Subcutaneous adipose tissue (tissue), 4 donors: ENCODE results near the gene RGS5. TPM values are rescaled to one million over a fixed set of nuclear protein-coding genes. Genes with fewer than 3 reads are reported as not detected.

Experiments
- total RNA-seq, 4 donors: library from RNA; depleted of rRNA; stranded (reverse); fragments of >200 nt; gene quantifications; one replicate each; pipeline ENCODE4 v1.1.0, GENCODE V29; 2016
- TF ChIP-seq, protein P1 (sequence below): fragments of 450-650 bp; IDR thresholded peaks from one replicate; pipeline ENCODE4 v1.5.1; 2016; ENCODE audit warnings: low read depth, mild to moderate bottlenecking, control low read depth, antibody characterized with exemption, moderate library complexity

Gene RGS5
- total RNA-seq, 4 donors from 2014 or later, result 27.4 to 180 (median 93.0) TPM

DNA sequence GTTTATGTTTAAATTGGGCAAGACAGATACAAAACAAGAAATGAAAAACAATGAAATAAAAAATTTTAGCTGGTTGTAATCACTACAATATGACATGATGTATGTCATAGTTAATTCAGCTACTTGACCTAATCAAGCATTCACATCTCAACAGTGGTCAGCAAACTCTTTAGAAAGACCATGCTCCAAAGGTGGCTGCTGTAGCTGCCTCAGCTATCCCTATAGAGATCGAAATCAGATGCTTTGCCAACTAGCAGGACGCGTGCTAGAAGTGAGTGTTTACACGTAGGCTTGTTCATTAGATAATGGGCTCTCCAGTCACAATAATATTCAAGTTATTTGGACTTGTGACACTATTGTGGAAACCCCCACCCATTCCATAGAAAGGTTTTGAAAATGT is 25.9 kb downstream of the RGS5 start:
- TF ChIP-seq, protein P1, sequence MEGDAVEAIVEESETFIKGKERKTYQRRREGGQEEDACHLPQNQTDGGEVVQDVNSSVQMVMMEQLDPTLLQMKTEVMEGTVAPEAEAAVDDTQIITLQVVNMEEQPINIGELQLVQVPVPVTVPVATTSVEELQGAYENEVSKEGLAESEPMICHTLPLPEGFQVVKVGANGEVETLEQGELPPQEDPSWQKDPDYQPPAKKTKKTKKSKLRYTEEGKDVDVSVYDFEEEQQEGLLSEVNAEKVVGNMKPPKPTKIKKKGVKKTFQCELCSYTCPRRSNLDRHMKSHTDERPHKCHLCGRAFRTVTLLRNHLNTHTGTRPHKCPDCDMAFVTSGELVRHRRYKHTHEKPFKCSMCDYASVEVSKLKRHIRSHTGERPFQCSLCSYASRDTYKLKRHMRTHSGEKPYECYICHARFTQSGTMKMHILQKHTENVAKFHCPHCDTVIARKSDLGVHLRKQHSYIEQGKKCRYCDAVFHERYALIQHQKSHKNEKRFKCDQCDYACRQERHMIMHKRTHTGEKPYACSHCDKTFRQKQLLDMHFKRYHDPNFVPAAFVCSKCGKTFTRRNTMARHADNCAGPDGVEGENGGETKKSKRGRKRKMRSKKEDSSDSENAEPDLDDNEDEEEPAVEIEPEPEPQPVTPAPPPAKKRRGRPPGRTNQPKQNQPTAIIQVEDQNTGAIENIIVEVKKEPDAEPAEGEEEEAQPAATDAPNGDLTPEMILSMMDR, result no peak

DNA sequence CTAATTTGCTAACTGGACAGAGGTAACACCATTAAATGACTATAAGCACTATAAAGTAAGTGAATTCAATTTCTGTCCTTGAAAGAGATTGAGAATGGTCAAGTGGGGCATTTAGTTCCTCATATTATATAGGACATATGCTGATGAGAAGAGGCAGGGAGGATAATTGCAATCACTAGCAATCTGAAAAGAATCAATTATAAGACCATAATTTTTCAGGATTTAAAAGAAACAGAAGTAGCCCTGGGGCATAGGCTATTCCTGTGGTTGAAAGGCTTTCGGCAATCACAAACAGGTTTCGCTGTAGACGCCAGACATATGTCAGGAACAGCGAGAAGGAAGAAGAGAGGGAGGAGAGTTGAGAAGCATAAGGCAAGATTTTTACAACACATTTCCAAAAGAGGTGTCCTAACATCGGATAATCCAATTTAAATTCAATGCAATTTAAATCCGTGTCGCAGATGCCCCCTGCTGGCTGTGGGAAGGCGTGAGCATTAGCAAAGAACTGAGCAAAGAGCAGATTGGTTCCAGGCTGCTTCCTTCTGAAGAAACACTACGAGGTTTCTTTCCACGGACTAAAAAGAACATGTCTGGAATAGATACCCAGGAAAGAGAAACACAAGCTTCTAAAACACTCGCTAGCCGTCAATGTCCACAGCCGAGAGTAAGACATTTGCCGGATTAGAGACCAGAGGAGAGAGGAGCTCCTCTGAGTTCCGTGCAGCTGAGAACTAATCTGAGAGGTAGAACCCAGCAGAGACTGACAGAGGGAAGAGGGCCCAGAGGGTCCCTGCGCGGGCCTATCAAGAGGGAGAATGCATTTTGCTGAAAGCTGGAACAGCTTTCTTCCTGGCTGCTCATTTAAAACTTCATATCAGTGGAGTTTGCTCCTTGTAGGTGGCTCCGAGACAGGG is 27.9 kb downstream of the RGS5 start:
- TF ChIP-seq, protein P1, result no peak

DNA sequence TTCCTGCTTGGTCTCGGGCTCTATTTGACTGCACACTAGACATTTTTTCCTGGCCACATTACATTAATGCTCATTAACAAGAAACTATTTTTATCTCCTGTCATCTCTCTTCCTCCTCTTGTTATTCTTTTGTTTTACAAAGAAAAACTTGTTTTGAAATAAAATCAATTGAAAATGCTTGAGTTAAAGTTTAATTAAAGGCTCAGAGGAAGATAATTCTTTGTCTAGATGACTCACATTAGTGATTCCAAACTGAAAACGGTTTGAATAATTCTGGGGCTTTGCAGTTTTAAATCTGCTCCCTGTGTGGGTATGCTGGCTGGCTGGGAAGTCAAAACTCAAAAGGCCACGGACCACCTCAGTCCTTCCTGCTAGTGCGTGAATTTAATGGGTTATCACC is 29.6 kb downstream of the RGS5 start:
- TF ChIP-seq, protein P1, result no peak

DNA sequence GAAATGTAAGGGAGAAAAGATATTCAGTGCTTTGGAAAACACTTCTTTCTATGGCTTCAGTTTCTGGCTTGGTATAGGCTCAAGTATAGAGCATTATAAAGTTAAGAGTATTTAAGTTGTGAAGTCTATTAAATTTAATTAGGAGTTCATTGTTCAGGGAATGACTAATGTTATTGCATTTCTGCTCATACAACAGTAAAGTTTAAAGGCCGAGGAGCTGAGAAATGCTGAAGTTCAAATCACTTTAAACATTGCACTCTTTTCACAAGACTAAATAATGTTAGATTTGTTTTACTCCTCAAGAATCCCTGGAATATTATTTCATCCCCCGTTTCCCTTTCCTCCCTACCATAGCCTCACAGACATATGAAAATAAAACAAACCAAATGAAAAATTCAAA is 30.1 kb downstream of the RGS5 start:
- TF ChIP-seq, protein P1, result no peak

DNA sequence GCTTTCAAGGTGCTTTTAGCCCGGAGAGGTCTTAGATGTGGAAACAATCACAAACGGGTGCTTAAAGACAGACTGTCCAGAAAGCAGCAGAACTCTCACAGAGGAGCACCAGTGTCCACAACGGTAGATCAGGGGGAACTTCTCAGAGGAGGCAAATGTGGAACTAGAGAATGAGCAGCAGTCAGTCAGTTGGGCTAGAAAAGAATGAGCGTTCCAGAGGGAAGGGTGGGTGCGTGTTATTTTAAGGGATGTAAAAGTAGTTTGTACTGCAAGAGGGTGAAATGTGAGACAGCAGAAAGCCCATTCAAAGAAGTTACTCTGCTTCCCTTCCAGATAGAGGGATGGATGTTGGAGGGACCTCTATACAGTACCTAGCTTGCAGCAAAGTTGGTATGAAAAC is 30.9 kb downstream of the RGS5 start:
- TF ChIP-seq, protein P1, result no peak

DNA sequence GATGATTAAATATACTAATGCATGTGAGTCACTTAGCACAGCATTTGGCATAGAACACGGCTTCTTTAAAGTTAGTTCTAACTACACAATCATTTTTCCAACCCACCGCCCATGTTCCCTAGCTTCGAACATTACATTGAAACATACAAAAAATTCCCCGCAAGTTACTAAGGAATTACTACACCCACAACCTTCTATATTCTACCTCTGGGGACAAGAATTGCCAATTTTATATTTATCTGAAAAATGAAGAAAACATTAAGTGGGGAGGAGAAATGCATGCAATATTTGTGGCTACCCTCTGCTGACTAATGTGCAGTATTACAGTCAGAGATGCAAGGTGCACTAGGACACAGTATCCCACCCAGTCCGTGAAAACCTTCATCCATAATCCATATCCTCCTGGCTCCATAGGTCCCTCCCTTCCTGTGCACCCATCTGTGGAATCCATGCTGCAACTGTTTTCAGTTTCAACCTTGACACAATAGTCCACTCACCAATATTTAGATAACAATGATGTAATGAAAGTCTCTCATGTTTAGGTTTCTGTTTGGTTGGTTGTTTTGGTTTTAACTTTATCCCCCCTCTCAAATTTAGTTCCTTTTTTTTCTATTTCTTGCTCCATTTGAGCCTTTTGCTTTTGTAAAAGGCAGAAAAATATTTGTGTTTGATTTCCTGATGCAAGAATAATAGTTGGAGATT is 31.6 kb downstream of the RGS5 start:
- TF ChIP-seq, protein P1, result no peak

DNA sequence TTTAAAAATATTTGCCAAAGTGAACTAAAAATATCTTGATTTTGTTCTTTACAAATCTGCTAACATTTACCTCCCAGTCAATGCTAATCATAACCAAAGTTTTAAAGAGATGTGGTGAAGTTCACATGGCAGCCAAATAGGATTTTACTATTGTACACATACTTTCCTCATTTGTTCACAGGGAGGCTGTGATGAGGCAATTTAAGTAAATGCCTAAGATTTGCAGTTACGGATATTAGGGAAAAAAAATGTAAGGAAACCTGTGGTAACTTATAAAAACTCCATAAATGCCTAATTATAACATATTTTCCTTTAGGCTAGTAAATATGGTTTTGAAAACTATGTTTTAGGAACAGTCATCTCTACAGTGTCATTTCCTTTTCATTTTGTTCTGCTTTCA is 32.4 kb downstream of the RGS5 start:
- TF ChIP-seq, protein P1, result no peak
